Psoas muscle (tissue), 8 donors: ENCODE results near the gene ZMIZ1. TPM values are rescaled to one million over a fixed set of nuclear protein-coding genes. Genes with fewer than 3 reads are reported as not detected.

Source experiments
- ATAC-seq, 4 donors: fragments of 200-7000 bp; cut with Tn5 transposase; one replicate each; pipeline ENCODE4 v1.9.1; 2020; ENCODE audit warnings: moderate library complexity in 3 of 4, mild to moderate bottlenecking in 2 of 4
- DNase-seq, 2 donors: peaks; one replicate each; pipeline ENCODE4 v3.0.0-alpha.2; 2020
- H3K27ac ChIP-seq: fragments of 200-600 bp; one replicate; pipeline ENCODE4 v1.8.0; 2022
- H3K27me3 ChIP-seq, 3 donors: fragments of 200-600 bp in 1 of 3; one replicate each; pipeline versions ENCODE4 v1.6.1 to v1.8.0; 2013 to 2022; ENCODE audit warnings: low read length in 2 of 3, mild to moderate bottlenecking in 2 of 3, moderate library complexity in 1 of 3; ENCODE audit not compliant: insufficient read depth in 3 of 3
- H3K36me3 ChIP-seq, 2 donors: fragments of 200-600 bp in 1 of 2; one replicate each; pipeline versions ENCODE4 v1.6.1 to v1.8.0; 2013 to 2022; ENCODE audit warnings: low read depth in 1 of 2, mild to moderate bottlenecking in 1 of 2, moderate library complexity in 1 of 2; ENCODE audit not compliant: insufficient read depth in 1 of 2
- H3K4me1 ChIP-seq: fragments of 200-600 bp; one replicate; pipeline ENCODE4 v1.8.0; 2022
- H3K4me3 ChIP-seq: fragments of 200-600 bp; one replicate; pipeline ENCODE4 v1.8.0; 2022; ENCODE audit warnings: mild to moderate bottlenecking
- H3K9me3 ChIP-seq: fragments of 200-600 bp; one replicate; pipeline ENCODE4 v1.8.0; 2022
- CTCF ChIP-seq: fragments of 200-600 bp; IDR thresholded peaks from one replicate; pipeline ENCODE4 v1.8.0; 2022; ENCODE audit warnings: antibody characterized with exemption
- WGBS, 3 donors: extraction: QIAGEN DNeasy Blood & Tissue Kit; methylation state at CpG; one replicate each; pipeline versions ENCODE4 v1.1.6 to v1.1.7; 2013; 5-methylcytosine and 5-hydroxymethylcytosine counted together
- intact Hi-C, 2 donors: fragments of 100-400 bp; cut with DNase I; formaldehyde crosslinking; loops; one replicate each; pipeline versions ENCODE4 v1.11.0 to v1.14.2; 2022
- polyA plus RNA-seq, 3 donors: library from polyadenylated mRNA; stranded (reverse); fragments of 200-250 nt; gene quantifications; one replicate each; pipeline ENCODE4 v1.2.3, GENCODE V29; 2013
- total RNA-seq, 4 donors: library from RNA; stranded (reverse); fragmentation: NEBNext Ultra II Directional in 2 of 4; extraction: Animal tissue kit (Norgen Biotek cat#: 25700) in 2 of 4; gene quantifications; one replicate each; pipeline versions ENCODE4 v1.2.1 to v1.2.4, GENCODE V29; 2021 to 2023
- donor health status: healthy with polysubstance abuse.
- donor health status: DM: no; HTN: no; CAD: no; lungs with moderate emphysema.
- donor health status: Bipolar disorder and iron deficiency.
- donor health status: healthy.
- donor health status: DM: yes; HTN: yes; CAD: no.
- donor health status: DM: no; HTN: no; CAD: no.
- donor health status: DM: no; HTN: no; CAD: no.
- donor health status: DM: yes; HTN: yes; CAD: no.

The ZMIZ1 gene
- total and polyA plus RNA-seq, 7 donors, result 10.4 to 37.6 (median 30.0) TPM

- Histone ChIP-seq H3K27me3 (no peaks in the 10 kb centered on the region), H3K9me3 (no peaks in the 10 kb centered on the region), H3K36me3 (peaks cover 0 to 38% of the 10 kb centered on the region in 2 donors), H3K4me3 (no peak overlapping the region), H3K4me1 (peaks cover 69% of the 10 kb centered on the region), H3K27ac (no peak overlapping the region)
- no peak for TF ChIP-seq CTCF
- WGBS, 3 donors, result 88 to 92% (median 92%) methylated on average over 15 of the region's 15 CpGs
- intact Hi-C loops, result no loop called here
- DNase-seq (no peak), ATAC-seq (no peak)
These were observed 72.1 kb downstream of the ZMIZ1 start for GRCh38 chr10:79140855-79141254.

GRCh38 chr10:79142064-79142491 is 73.3 kb downstream of the ZMIZ1 start:
- WGBS, 3 donors, result 73 to 82% (median 81%) methylated on average over 10 of the region's 10 CpGs

GRCh38 chr10:79142522-79143309 is 74.0 kb downstream of the ZMIZ1 start:
- ATAC-seq (no peak), DNase-seq (peak in 1 of 2 donors; percentile 30)
- Histone ChIP-seq H3K4me3 (no peak overlapping the region), H3K36me3 (peaks cover 0 to 38% of the 10 kb centered on the region in 2 donors), H3K27ac (peak overlapping the region; percentile 9), H3K4me1 (peaks cover 67% of the 10 kb centered on the region), H3K27me3 (no peaks in the 10 kb centered on the region), H3K9me3 (no peaks in the 10 kb centered on the region)
- intact Hi-C loops, result no loop called here
- TF ChIP-seq CTCF, result no peak
- 89 to 95% (median 90%) methylated on average over 13 of the region's 13 CpGs for WGBS, 3 donors

More at GRCh38 chr10:79142064-79142491, 73.3 kb downstream of the ZMIZ1 start:
- intact Hi-C loops, result no loop called here
- no peak overlapping the region for H3K4me3 ChIP-seq
- H3K27me3 ChIP-seq, result no peaks in the 10 kb centered on the region
- no peak overlapping the region for H3K27ac ChIP-seq
- DNase-seq (peak in 1 of 2 donors; percentile 63), ATAC-seq (no peak)
- H3K36me3 ChIP-seq, result peaks cover 0 to 38% of the 10 kb centered on the region in 2 donors
- no peaks in the 10 kb centered on the region for H3K9me3 ChIP-seq
- no peak for TF ChIP-seq CTCF
- H3K4me1 ChIP-seq, result peaks cover 67% of the 10 kb centered on the region

GRCh38 chr10:79143879-79144278 is 75.1 kb downstream of the ZMIZ1 start:
- 70 to 86% (median 85%) methylated on average over 11 of the region's 11 CpGs for WGBS, 3 donors
- TF ChIP-seq CTCF, result no peak
- Histone ChIP-seq H3K36me3 (peaks cover 0 to 38% of the 10 kb centered on the region in 2 donors), H3K27me3 (no peaks in the 10 kb centered on the region), H3K4me3 (no peak overlapping the region), H3K27ac (peak overlapping the region; percentile 75), H3K4me1 (peaks cover 67% of the 10 kb centered on the region), H3K9me3 (no peaks in the 10 kb centered on the region)
- intact Hi-C loops, result no loop called here
- ATAC-seq (no peak), DNase-seq (no peak)
